Endothelial cell (in vitro differentiated cells): ENCODE results near the gene TMEM238L. TPM values are rescaled to one million over a fixed set of nuclear protein-coding genes. Genes with fewer than 3 reads are reported as not detected.

Experiments
- DNase-seq: peaks from one replicate; pipeline ENCODE4 v3.0.0; 2021; ENCODE audit warnings: low spot score
- H3K27ac Mint-ChIP-seq: one replicate; pipeline ENCODE4 v1.8.0; 2021; ENCODE audit warnings: mixed read lengths, inconsistent platforms; ENCODE audit not compliant: unreplicated experiment
- H3K27me3 Mint-ChIP-seq: one replicate; pipeline ENCODE4 v1.8.0; 2021; ENCODE audit warnings: mild to moderate bottlenecking, moderate library complexity, mixed read lengths, inconsistent platforms; ENCODE audit not compliant: unreplicated experiment
- H3K36me3 Mint-ChIP-seq: one replicate; pipeline ENCODE4 v1.8.0; 2021; ENCODE audit warnings: mild to moderate bottlenecking, low read depth, mixed read lengths, inconsistent platforms; ENCODE audit not compliant: unreplicated experiment
- H3K4me1 Mint-ChIP-seq: one replicate; pipeline ENCODE4 v1.8.0; 2021; ENCODE audit warnings: mild to moderate bottlenecking, mixed read lengths, inconsistent platforms; ENCODE audit not compliant: unreplicated experiment
- H3K4me3 Mint-ChIP-seq: one replicate; pipeline ENCODE4 v1.8.0; 2021; ENCODE audit warnings: mild to moderate bottlenecking, mixed read lengths, inconsistent platforms; ENCODE audit not compliant: unreplicated experiment
- H3K9me3 Mint-ChIP-seq: one replicate; pipeline ENCODE4 v1.8.0; 2021; ENCODE audit warnings: mixed read lengths, inconsistent platforms; ENCODE audit not compliant: unreplicated experiment
- CTCF ChIP-seq: fragments of 200-600 bp; sonication (generic); IDR thresholded peaks from one replicate; pipeline ENCODE4 v1.5.0; 2021; ENCODE audit warnings: antibody characterized with exemption; ENCODE audit not compliant: unreplicated experiment
- total RNA-seq: library from RNA; stranded (reverse); fragmentation: NEBNext Ultra II Directional; extraction: Animal tissue kit (Norgen Biotek cat#: 25700); gene quantifications from one replicate; pipeline ENCODE4 v1.2.1, GENCODE V29; 2021; ENCODE audit not compliant: unreplicated experiment

The TMEM238L gene
- total RNA-seq, 1 donor from 2014 or later, result not detected

- TF ChIP-seq CTCF, result no peak
- Mint-ChIP-seq H3K27me3 (peaks cover 10% of the 10 kb centered on the region), H3K4me1 (no peaks in the 10 kb centered on the region)
Observed at GRCh38 chr17:10815319-10815718, 11.4 kb upstream of the TMEM238L start.

GRCh38 chr17:10814075-10814474, 10.2 kb upstream of the TMEM238L start:
- no peaks in the 10 kb centered on the region for H3K4me1 Mint-ChIP-seq
- DNase-seq, result no peak
- H3K36me3 Mint-ChIP-seq, result no peaks in the 10 kb centered on the region
- H3K27me3 Mint-ChIP-seq, result peaks cover 5% of the 10 kb centered on the region
- no peak for TF ChIP-seq CTCF
- H3K9me3 Mint-ChIP-seq, result no peaks in the 10 kb centered on the region
- no peak overlapping the region for H3K4me3 Mint-ChIP-seq
- no peak overlapping the region for H3K27ac Mint-ChIP-seq

More at GRCh38 chr17:10815319-10815718, 11.4 kb upstream of the TMEM238L start:
- Mint-ChIP-seq H3K36me3 (no peaks in the 10 kb centered on the region), H3K27ac (no peak overlapping the region), H3K9me3 (no peaks in the 10 kb centered on the region), H3K4me3 (no peak overlapping the region)
- no peak for DNase-seq

GRCh38 chr17:10812674-10813073, 8.8 kb upstream of the TMEM238L start:
- Mint-ChIP-seq H3K36me3 (no peaks in the 10 kb centered on the region), H3K4me3 (no peak overlapping the region), H3K9me3 (no peaks in the 10 kb centered on the region), H3K27me3 (peaks cover 4% of the 10 kb centered on the region), H3K27ac (no peak overlapping the region), H3K4me1 (no peaks in the 10 kb centered on the region)
- no peak for TF ChIP-seq CTCF
- DNase-seq, result no peak

- DNase-seq, result no peak
- Mint-ChIP-seq H3K4me1 (no peaks in the 10 kb centered on the region), H3K36me3 (no peaks in the 10 kb centered on the region), H3K27me3 (peaks cover 7% of the 10 kb centered on the region), H3K27ac (no peak overlapping the region), H3K4me3 (no peak overlapping the region), H3K9me3 (no peaks in the 10 kb centered on the region)
- TF ChIP-seq CTCF, result no peak
Observed at GRCh38 chr17:10809605-10810004, 5.7 kb upstream of the TMEM238L start.

- Mint-ChIP-seq H3K27me3 (peaks cover 3% of the 10 kb centered on the region), H3K9me3 (no peaks in the 10 kb centered on the region), H3K27ac (no peak overlapping the region), H3K4me1 (no peaks in the 10 kb centered on the region), H3K36me3 (no peaks in the 10 kb centered on the region), H3K4me3 (no peak overlapping the region)
- DNase-seq, result no peak
- TF ChIP-seq CTCF, result no peak
Observed at GRCh38 chr17:10807704-10808128, 3.8 kb upstream of the TMEM238L start.
